Measurements from ENCODE around the gene TCERG1L.

DNA sequence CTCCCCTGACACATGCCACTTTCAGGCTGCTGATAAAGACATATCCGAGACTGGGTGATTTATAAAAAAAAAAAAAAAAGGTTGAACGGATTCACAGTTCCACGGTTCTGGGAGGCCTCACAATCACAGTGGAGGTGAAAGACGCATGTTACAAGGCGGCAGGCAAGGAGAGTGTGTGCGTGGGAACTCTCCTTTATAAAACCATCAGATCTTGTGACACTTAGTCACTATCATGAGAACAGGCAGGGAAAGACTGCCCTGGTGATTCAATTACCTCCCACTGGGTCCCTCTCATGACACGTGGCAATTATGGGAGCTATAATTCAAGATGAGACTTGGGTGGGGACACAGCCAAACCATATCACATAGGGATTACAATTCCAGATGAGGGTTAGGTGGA lies 181.5 kb downstream of the TCERG1L start:
- TF ChIP-seq EP300 (IDR thresholded peaks at IDR 0.05) (no peak), POLR2A (IDR thresholded peaks at IDR 0.05) (no peak)
- TF ChIP-seq, protein P1, sequence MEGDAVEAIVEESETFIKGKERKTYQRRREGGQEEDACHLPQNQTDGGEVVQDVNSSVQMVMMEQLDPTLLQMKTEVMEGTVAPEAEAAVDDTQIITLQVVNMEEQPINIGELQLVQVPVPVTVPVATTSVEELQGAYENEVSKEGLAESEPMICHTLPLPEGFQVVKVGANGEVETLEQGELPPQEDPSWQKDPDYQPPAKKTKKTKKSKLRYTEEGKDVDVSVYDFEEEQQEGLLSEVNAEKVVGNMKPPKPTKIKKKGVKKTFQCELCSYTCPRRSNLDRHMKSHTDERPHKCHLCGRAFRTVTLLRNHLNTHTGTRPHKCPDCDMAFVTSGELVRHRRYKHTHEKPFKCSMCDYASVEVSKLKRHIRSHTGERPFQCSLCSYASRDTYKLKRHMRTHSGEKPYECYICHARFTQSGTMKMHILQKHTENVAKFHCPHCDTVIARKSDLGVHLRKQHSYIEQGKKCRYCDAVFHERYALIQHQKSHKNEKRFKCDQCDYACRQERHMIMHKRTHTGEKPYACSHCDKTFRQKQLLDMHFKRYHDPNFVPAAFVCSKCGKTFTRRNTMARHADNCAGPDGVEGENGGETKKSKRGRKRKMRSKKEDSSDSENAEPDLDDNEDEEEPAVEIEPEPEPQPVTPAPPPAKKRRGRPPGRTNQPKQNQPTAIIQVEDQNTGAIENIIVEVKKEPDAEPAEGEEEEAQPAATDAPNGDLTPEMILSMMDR (IDR thresholded peaks at IDR 0.05), result no peak

Data from gastroesophageal sphincter (tissue), 3 donors.